T-helper 22 cell (primary cell): ENCODE results near the gene CPE.
"Not testable (repeated sequence)": the region's sequence is repeated elsewhere in the genome, so short reads cannot be mapped to it uniquely, and the experiment has no call there.

Experiments used
- DNase-seq: peaks from one replicate; pipeline ENCODE4 v3.0.0-alpha.2; 2020; ENCODE audit warnings: low read depth

CPE gene

GRCh38 chr4:165464813-165465381 is 86.1 kb downstream of the CPE start:
- no peak for DNase-seq

GRCh38 chr4:165470009-165470408 is 91.2 kb downstream of the CPE start:
- no peak for DNase-seq

GRCh38 chr4:165472943-165473676 is 94.3 kb downstream of the CPE start:
- DNase-seq: no peak

GRCh38 chr4:165474784-165475705 is 96.2 kb downstream of the CPE start:
- DNase-seq: no peak

GRCh38 chr4:165475706-165476070 is 96.9 kb downstream of the CPE start:
- no peak for DNase-seq

GRCh38 chr4:165476214-165477098 is 97.6 kb downstream of the CPE start:
- DNase-seq: no peak

GRCh38 chr4:165477799-165478198 is 99.0 kb downstream of the CPE start:
- DNase-seq: no peak

- DNase-seq: no peak
Measured at GRCh38 chr4:165478260-165478659, 99.5 kb downstream of the CPE start.

- DNase-seq: no peak
Measured at GRCh38 chr4:165481053-165481835, 102.4 kb downstream of the CPE start.

- no peak for DNase-seq
Measured at GRCh38 chr4:165489786-165490185, 111.0 kb downstream of the CPE start.

GRCh38 chr4:165492583-165492982 is 113.8 kb downstream of the CPE start:
- not testable (repeated sequence) for DNase-seq

- DNase-seq: no peak
Measured at GRCh38 chr4:165493359-165493758, 114.6 kb downstream of the CPE start.

- DNase-seq: no peak
Measured at GRCh38 chr4:165502916-165503907, 124.4 kb downstream of the CPE start.

- DNase-seq: no peak
Measured at GRCh38 chr4:165504184-165504583, 125.4 kb downstream of the CPE start.

- no peak for DNase-seq
Measured at GRCh38 chr4:165505958-165506837, 127.4 kb downstream of the CPE start.

GRCh38 chr4:165506849-165507248 is 128.0 kb downstream of the CPE start:
- no peak for DNase-seq

- DNase-seq: no peak
Measured at GRCh38 chr4:165507381-165507780, 128.6 kb downstream of the CPE start.

GRCh38 chr4:165508372-165509120 is 129.7 kb downstream of the CPE start:
- DNase-seq: no peak
